Hepatocyte (in vitro differentiated cells): Measurements from ENCODE around the gene BRIP1. TPM values are rescaled to one million over a fixed set of nuclear protein-coding genes. Genes with fewer than 3 reads are reported as not detected.
"Not testable (repeated sequence)": the region's sequence is repeated elsewhere in the genome, so short reads cannot be mapped to it uniquely, and the experiment has no call there.

Experiments
- DNase-seq: peaks from one replicate; pipeline ENCODE4 v3.0.0-alpha.2; 2016; ENCODE audit warnings: low spot score
- H2AFZ ChIP-seq: fragments of 200-600 bp; sonication (generic); 2 replicates; pipeline ENCODE4 v1.6.0; 2016; ENCODE audit warnings: antibody characterized with exemption, mild to moderate bottlenecking
- H3K27ac ChIP-seq: fragments of 200-600 bp; sonication (generic); 2 replicates; pipeline ENCODE4 v1.5.1; 2016; ENCODE audit warnings: mild to moderate bottlenecking
- H3K27me3 ChIP-seq: fragments of 200-600 bp; sonication (generic); 2 replicates; pipeline ENCODE4 v1.6.1; 2016
- H3K36me3 ChIP-seq: fragments of 200-600 bp; sonication (generic); replicated peaks from 2 replicates; pipeline ENCODE4 v1.5.1; 2016; ENCODE audit warnings: low read depth; ENCODE audit not compliant: insufficient read depth
- H3K4me1 ChIP-seq: fragments of 200-600 bp; sonication (generic); 2 replicates; pipeline ENCODE4 v1.5.1; 2016; ENCODE audit warnings: mild to moderate bottlenecking, moderate library complexity; ENCODE audit not compliant: insufficient read depth
- H3K4me2 ChIP-seq: fragments of 200-600 bp; sonication (generic); 2 replicates; pipeline ENCODE4 v1.6.0; 2016
- H3K4me3 ChIP-seq: fragments of 200-600 bp; sonication (generic); 2 replicates; pipeline ENCODE4 v1.5.1; 2016; ENCODE audit warnings: mild to moderate bottlenecking
- H3K79me2 ChIP-seq: fragments of 200-600 bp; sonication (generic); 2 replicates; pipeline ENCODE4 v1.6.0; 2017; ENCODE audit warnings: mild to moderate bottlenecking
- H3K9me2 ChIP-seq: fragments of 200-600 bp; sonication (generic); replicated peaks from 2 replicates; pipeline ENCODE4 v1.6.0; 2017; ENCODE audit warnings: mild to moderate bottlenecking; ENCODE audit not compliant: insufficient read depth
- H3K9me3 ChIP-seq: fragments of 200-600 bp; sonication (generic); 2 replicates; pipeline ENCODE4 v1.5.1; 2016; ENCODE audit warnings: low read depth, mild to moderate bottlenecking
- H4K20me1 ChIP-seq: fragments of 200-600 bp; sonication (generic); 2 replicates; pipeline ENCODE4 v1.6.0; 2016; ENCODE audit warnings: mild to moderate bottlenecking; ENCODE audit not compliant: insufficient read depth, poor library complexity, severe bottlenecking
- EZH2 ChIP-seq: fragments of 200-600 bp; sonication (generic); IDR thresholded peaks from 2 replicates; pipeline ENCODE4 v1.6.1; 2016; ENCODE audit warnings: antibody characterized with exemption, mild to moderate bottlenecking, borderline replicate concordance
- EZH2phosphoT487 ChIP-seq: fragments of 200-600 bp; sonication (generic); IDR thresholded peaks from one replicate; pipeline ENCODE4 v1.6.1; 2018; ENCODE audit warnings: antibody characterized with exemption, mild to moderate bottlenecking, low read depth, moderate library complexity; ENCODE audit not compliant: unreplicated experiment, severe bottlenecking
- WGBS: methylation state at CpG from one replicate; pipeline ENCODE4 v1.1.6; 2016; ENCODE audit warnings: low lambda C conversion rate; ENCODE audit errors: missing lambda C conversion rate; 5-methylcytosine and 5-hydroxymethylcytosine counted together
- polyA plus RNA-seq: library from polyadenylated mRNA; unstranded; fragments of >200 nt; fragmentation: Nextera tagmentation; extraction: Ambion mirVana; gene quantifications from 2 replicates; pipeline ENCODE4 v1.2.1, GENCODE V29; 2016
- total RNA-seq: library from RNA; depleted of rRNA; stranded (reverse); fragments of >200 nt; gene quantifications from 2 replicates; pipeline ENCODE4 v1.2.3, GENCODE V29; 2014
- TF ChIP-seq, protein P1 (sequence below): fragments of 200-600 bp; sonication (generic); IDR thresholded peaks from 2 replicates; pipeline ENCODE4 v1.5.1; 2016; ENCODE audit warnings: antibody characterized with exemption, mild to moderate bottlenecking; ENCODE audit not compliant: poor library complexity

BRIP1 gene
- total and polyA plus RNA-seq, 2 experiments from 2014 or later: 0.50 to 4.0 TPM

DNA sequence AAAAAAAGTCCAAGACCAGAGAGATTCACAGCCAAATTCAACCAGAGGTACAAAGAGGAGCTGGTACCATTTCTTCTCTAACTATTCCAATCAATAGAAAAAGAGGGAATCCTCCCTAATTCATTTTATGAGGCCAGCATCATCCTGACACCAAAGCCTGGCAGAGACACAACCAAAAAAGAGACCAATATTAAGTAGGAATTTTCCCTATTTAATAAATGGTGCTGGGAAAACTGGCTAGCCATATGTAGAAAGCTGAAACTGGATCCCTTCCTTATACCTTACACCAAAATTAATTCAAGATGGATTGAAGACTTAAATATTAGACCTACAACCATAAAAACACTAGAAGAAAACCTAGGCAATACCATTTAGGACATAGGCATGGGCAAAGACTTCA lies 186.8 kb downstream of the BRIP1 start:
- H3K4me2 ChIP-seq, H3K9me2 ChIP-seq, H3K9me3 ChIP-seq, H3K36me3 ChIP-seq, H4K20me1 ChIP-seq, H2AFZ ChIP-seq, H3K27ac ChIP-seq, DNase-seq, H3K27me3 ChIP-seq, H3K4me3 ChIP-seq, H3K79me2 ChIP-seq, H3K4me1 ChIP-seq: not testable (repeated sequence)

GRCh38 chr17:61674609-61675008 lies 188.7 kb downstream of the BRIP1 start:
- H3K9me3 ChIP-seq, H3K79me2 ChIP-seq: not testable (repeated sequence)

GRCh38 chr17:61673019-61673897 lies 190.1 kb downstream of the BRIP1 start:
- not testable (repeated sequence) for H3K9me2 ChIP-seq, H3K79me2 ChIP-seq, H3K27ac ChIP-seq, H4K20me1 ChIP-seq, H3K9me3 ChIP-seq, H3K36me3 ChIP-seq, DNase-seq, H3K4me1 ChIP-seq, H3K4me3 ChIP-seq, H3K27me3 ChIP-seq, H3K4me2 ChIP-seq, H2AFZ ChIP-seq
- WGBS: 93% methylated on average over 16 of the region's 16 CpGs

More at GRCh38 chr17:61674609-61675008, 188.7 kb downstream of the BRIP1 start:
- not testable (repeated sequence) for H3K4me3 ChIP-seq, H3K27me3 ChIP-seq, H4K20me1 ChIP-seq, H3K36me3 ChIP-seq, H3K4me2 ChIP-seq, H3K9me2 ChIP-seq, DNase-seq, H3K4me1 ChIP-seq, H3K27ac ChIP-seq, H2AFZ ChIP-seq
- WGBS: 92% methylated on average over 2 of the region's 2 CpGs

DNA sequence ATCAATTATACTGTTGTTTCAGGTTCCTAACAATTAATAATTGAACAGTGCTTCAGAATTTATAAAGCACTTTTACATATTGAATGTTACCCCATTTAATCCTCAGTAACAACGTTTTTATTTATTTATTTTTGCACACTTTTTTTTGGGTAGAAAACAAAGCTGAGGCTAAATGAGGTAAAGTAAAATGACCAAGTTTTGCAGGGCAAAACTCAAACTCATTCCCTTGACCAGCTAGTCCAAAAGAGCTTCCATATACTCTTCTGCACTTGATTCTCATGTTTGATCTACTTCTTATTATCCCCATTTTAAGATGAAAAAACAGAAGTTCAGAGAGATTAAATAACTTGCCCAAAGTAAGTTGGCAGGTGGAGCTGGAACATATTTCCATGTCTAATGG lies 191.2 kb downstream of the BRIP1 start:
- no peak overlapping the region for H3K4me3 ChIP-seq
- H3K27ac ChIP-seq: no peak overlapping the region
- 69% methylated on average over 1 of the region's 1 CpG for WGBS
- no peaks in the 10 kb centered on the region for H4K20me1 ChIP-seq
- no peaks in the 10 kb centered on the region for H3K27me3 ChIP-seq
- no peak overlapping the region for H2AFZ ChIP-seq
- H3K4me2 ChIP-seq: no peak overlapping the region
- H3K4me1 ChIP-seq: no peaks in the 10 kb centered on the region
- no peaks in the 10 kb centered on the region for H3K9me3 ChIP-seq
- H3K79me2 ChIP-seq: no peaks in the 10 kb centered on the region
- no peak for DNase-seq
- H3K36me3 ChIP-seq: no peaks in the 10 kb centered on the region
- TF ChIP-seq EZH2phosphoT487 (no peak), EZH2 (no peak)
- TF ChIP-seq, protein P1, sequence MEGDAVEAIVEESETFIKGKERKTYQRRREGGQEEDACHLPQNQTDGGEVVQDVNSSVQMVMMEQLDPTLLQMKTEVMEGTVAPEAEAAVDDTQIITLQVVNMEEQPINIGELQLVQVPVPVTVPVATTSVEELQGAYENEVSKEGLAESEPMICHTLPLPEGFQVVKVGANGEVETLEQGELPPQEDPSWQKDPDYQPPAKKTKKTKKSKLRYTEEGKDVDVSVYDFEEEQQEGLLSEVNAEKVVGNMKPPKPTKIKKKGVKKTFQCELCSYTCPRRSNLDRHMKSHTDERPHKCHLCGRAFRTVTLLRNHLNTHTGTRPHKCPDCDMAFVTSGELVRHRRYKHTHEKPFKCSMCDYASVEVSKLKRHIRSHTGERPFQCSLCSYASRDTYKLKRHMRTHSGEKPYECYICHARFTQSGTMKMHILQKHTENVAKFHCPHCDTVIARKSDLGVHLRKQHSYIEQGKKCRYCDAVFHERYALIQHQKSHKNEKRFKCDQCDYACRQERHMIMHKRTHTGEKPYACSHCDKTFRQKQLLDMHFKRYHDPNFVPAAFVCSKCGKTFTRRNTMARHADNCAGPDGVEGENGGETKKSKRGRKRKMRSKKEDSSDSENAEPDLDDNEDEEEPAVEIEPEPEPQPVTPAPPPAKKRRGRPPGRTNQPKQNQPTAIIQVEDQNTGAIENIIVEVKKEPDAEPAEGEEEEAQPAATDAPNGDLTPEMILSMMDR: no peak
- no peaks in the 10 kb centered on the region for H3K9me2 ChIP-seq

- Histone ChIP-seq H3K4me2 (no peak overlapping the region), H4K20me1 (no peaks in the 10 kb centered on the region), H3K4me3 (no peak overlapping the region), H3K36me3 (no peaks in the 10 kb centered on the region), H3K4me1 (no peaks in the 10 kb centered on the region), H3K79me2 (no peaks in the 10 kb centered on the region), H3K27ac (no peak overlapping the region), H3K27me3 (no peaks in the 10 kb centered on the region), H2AFZ (no peak overlapping the region), H3K9me2 (no peaks in the 10 kb centered on the region), H3K9me3 (no peaks in the 10 kb centered on the region)
- WGBS: 88% methylated on average over 2 of the region's 2 CpGs
- no peak for DNase-seq
- no peak for TF ChIP-seq EZH2
- no peak for TF ChIP-seq EZH2phosphoT487
- TF ChIP-seq, protein P1: no peak
Observed at GRCh38 chr17:61670691-61671090, 192.6 kb downstream of the BRIP1 start.
